Uterus (tissue), 4 donors: Measurements from ENCODE around the gene TOR3A. TPM values are rescaled to one million over a fixed set of nuclear protein-coding genes. Genes with fewer than 3 reads are reported as not detected.

Experiments used
- DNase-seq, 2 donors: peaks; one replicate each; pipeline ENCODE4 v3.0.0-alpha.2; 2019 to 2020
- H3K27ac ChIP-seq, 2 donors: fragments of 200-600 bp; sonication (generic); 1 replicate in 1 of 2; 2 replicates in 1 of 2; pipeline ENCODE4 v1.5.1; 2016 to 2018
- H3K27me3 ChIP-seq, 2 donors: fragments of 200-600 bp; sonication (generic); one replicate each; pipeline ENCODE4 v1.5.1; 2018 to 2019; ENCODE audit warnings: control low read depth in 1 of 2
- H3K36me3 ChIP-seq, 2 donors: fragments of 200-600 bp; sonication (generic); one replicate each; pipeline ENCODE4 v1.5.1; 2019; ENCODE audit warnings: control low read depth in 1 of 2
- H3K4me1 ChIP-seq, 2 donors: fragments of 200-600 bp; sonication (generic); one replicate each; pipeline ENCODE4 v1.5.1; 2018 to 2019; ENCODE audit warnings: control low read depth in 1 of 2
- H3K4me3 ChIP-seq, 2 donors: fragments of 200-600 bp; sonication (generic); 1 replicate in 1 of 2; 2 replicates in 1 of 2; pipeline ENCODE4 v1.5.1; 2018 to 2019; ENCODE audit warnings: mild to moderate bottlenecking in 1 of 2
- H3K9me3 ChIP-seq, 2 donors: fragments of 200-600 bp; sonication (generic); one replicate each; pipeline ENCODE4 v1.5.1; 2019; ENCODE audit warnings: control low read depth in 1 of 2
- POLR2A ChIP-seq, 2 donors: fragments of 450-650 bp; IDR thresholded peaks; one replicate each; pipeline ENCODE4 v1.6.1; 2016; ENCODE audit warnings: antibody characterized with exemption in 2 of 2, mild to moderate bottlenecking in 1 of 2, moderate library complexity in 1 of 2
- intact Hi-C: fragments of 100-400 bp; cut with DNase I; formaldehyde crosslinking; loops from one replicate; pipeline ENCODE4 v1.15.1; 2023; ENCODE audit warnings: low total_unique reads
- total RNA-seq, 4 donors: library from RNA; depleted of rRNA in 3 of 4; stranded (reverse); fragments of >200 nt in 3 of 4; gene quantifications; one replicate each; pipeline versions ENCODE4 v1.1.0 to v1.2.4, GENCODE V29; 2014 to 2023
- TF ChIP-seq, protein P1 (sequence below), 4 experiments: fragments of 200-600 bp in 2 of 4; fragments of 450-650 bp in 2 of 4; sonication (generic) in 2 of 4; IDR thresholded peaks; one replicate each; pipeline ENCODE4 v1.5.1; 2016 to 2019; ENCODE audit warnings: antibody characterized with exemption in 4 of 4, mild to moderate bottlenecking in 2 of 4, moderate library complexity in 1 of 4
- donor health status: DM: yes; HTN: yes; CAD: no.

The TOR3A gene
- total RNA-seq, 4 donors from 2014 or later = 5.9 to 43.3 (median 13.7) TPM

DNA sequence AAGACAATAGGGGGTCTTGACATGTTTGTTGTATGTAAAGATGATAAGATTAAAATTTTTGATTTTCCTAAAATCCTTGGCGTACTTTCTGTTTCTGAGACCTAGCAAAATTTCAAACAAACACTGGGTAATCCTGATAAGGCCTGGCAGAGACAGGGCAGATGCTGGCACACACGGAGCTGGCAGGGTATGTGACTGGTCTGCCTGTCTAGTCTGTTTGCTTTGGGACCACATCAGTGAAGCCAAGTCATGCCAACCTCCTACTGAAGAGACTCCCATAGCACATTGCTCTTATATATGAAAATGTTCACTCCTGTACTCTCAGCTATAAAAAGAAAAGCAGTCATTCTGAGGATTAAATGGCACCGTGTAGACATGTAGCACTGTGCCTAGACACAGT is 14.1 kb downstream of the TOR3A start:
- Histone ChIP-seq H3K27me3 (no peaks in the 10 kb centered on the region), H3K36me3 (no peaks in the 10 kb centered on the region), H3K4me3 (no peak overlapping the region), H3K9me3 (no peaks in the 10 kb centered on the region), H3K27ac (no peak overlapping the region), H3K4me1 (no peaks in the 10 kb centered on the region)
- TF ChIP-seq, protein P1, sequence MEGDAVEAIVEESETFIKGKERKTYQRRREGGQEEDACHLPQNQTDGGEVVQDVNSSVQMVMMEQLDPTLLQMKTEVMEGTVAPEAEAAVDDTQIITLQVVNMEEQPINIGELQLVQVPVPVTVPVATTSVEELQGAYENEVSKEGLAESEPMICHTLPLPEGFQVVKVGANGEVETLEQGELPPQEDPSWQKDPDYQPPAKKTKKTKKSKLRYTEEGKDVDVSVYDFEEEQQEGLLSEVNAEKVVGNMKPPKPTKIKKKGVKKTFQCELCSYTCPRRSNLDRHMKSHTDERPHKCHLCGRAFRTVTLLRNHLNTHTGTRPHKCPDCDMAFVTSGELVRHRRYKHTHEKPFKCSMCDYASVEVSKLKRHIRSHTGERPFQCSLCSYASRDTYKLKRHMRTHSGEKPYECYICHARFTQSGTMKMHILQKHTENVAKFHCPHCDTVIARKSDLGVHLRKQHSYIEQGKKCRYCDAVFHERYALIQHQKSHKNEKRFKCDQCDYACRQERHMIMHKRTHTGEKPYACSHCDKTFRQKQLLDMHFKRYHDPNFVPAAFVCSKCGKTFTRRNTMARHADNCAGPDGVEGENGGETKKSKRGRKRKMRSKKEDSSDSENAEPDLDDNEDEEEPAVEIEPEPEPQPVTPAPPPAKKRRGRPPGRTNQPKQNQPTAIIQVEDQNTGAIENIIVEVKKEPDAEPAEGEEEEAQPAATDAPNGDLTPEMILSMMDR (IDR thresholded peaks at IDR 0.05) = no peak
- TF ChIP-seq POLR2A (IDR thresholded peaks at IDR 0.05) = no peak
- intact Hi-C loops = no loop called here
- no peak for DNase-seq

DNA sequence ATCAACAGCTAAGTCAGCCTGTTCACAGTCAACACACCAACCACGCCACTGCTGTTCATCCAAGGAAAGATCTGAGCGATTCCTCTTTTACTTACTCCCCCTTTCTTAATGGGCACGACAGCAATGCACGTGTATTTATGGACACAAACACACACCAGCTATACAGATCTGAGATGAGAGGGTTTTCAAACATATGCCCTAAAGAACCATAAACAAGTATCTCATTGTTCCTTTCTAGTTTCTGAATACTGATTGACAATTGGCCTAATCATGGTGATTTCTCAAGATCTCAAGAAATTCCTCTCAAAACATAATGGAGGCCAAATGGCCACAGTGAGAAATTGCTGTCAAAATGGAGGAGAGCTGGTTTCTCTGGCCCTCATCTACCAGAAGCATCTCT is 18.0 kb downstream of the TOR3A start:
- no peaks in the 10 kb centered on the region for H3K9me3 ChIP-seq
- intact Hi-C loops = no loop called here
- H3K4me3 ChIP-seq = no peak overlapping the region
- H3K36me3 ChIP-seq = no peaks in the 10 kb centered on the region
- TF ChIP-seq, protein P1 (IDR thresholded peaks at IDR 0.05) = no peak
- TF ChIP-seq POLR2A (IDR thresholded peaks at IDR 0.05) = no peak
- no peaks in the 10 kb centered on the region for H3K27me3 ChIP-seq
- no peak for DNase-seq
- H3K27ac ChIP-seq = no peak overlapping the region
- H3K4me1 ChIP-seq = no peaks in the 10 kb centered on the region

DNA sequence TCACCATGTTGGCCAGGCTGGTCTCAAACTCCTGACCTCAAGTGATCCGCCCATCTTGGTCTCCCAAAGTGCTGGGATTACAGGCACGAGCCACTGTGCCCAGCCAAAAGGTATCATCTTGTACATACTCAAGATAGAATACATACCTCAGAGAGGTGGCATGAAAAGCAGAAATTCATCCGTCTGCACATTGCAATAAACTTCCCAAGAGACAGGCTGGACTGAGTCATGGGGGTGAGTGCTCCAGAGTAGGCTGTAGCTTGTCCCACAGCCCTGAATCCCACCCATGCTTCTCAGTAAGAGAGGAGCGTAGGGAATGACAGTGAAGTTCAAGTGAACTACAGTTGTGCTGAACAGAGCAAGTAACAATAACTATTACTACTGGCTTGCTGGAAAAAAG is 19.7 kb downstream of the TOR3A start:
- no peak for DNase-seq
- Histone ChIP-seq H3K4me1 (no peaks in the 10 kb centered on the region), H3K4me3 (no peak overlapping the region), H3K27me3 (no peaks in the 10 kb centered on the region), H3K36me3 (no peaks in the 10 kb centered on the region), H3K9me3 (no peaks in the 10 kb centered on the region), H3K27ac (no peak overlapping the region)
- TF ChIP-seq, protein P1 (IDR thresholded peaks at IDR 0.05) = no peak
- TF ChIP-seq POLR2A (IDR thresholded peaks at IDR 0.05) = no peak
- intact Hi-C loops = no loop called here

DNA sequence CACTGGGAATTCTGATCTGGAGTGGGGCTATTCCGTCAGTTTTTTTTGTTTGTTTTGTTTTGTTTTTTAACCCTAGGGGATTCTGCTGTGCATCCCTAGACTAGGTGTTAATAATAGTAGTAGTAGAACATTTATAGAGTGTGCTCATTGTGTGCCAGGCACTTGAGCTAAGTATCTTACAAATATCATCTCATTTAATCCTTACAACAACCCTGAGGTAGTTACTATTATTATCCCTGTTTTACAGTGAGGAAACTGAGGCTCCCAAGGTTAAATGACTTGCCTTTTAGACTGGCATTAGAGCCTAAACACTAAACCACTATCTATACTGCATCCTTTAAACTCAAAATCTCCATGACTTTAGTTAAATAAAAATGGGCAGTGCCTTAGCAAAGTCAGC is 22.1 kb downstream of the TOR3A start:
- Histone ChIP-seq H3K27me3 (no peaks in the 10 kb centered on the region), H3K36me3 (no peaks in the 10 kb centered on the region), H3K4me3 (no peak overlapping the region), H3K27ac (no peak overlapping the region), H3K4me1 (no peaks in the 10 kb centered on the region), H3K9me3 (no peaks in the 10 kb centered on the region)
- intact Hi-C loops = no loop called here
- no peak for DNase-seq
- TF ChIP-seq, protein P1 (IDR thresholded peaks at IDR 0.05) = no peak
- no peak for TF ChIP-seq POLR2A (IDR thresholded peaks at IDR 0.05)

DNA sequence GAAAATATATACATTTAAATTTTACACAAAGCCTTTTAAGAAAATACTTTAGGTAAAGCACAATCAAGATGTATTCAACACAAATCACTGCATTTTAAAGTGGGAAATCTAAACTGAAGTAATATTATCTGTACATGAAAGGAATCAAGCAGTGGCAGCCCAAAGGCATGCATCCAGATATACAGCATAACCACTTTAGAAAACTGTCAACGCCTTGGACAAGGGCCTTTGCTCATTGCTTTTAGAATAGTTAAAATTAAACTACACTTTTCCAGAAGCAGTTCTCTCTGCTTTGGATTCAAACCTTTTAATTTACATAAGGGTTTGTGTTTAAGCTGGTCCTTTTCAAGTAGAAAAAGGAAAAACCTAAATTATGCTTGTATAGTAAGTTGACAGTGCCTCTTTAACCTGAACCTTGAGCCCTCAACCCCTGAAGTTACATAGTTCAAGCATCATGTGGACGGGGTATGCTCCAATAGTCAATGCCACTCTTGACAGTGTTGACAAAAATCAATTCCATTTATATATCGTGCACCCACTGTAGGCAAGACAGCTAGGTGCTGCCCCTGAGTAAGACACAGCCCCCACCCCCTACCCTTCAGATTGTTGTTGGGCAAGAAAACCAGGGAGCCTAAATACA is 22.9 kb downstream of the TOR3A start:
- H3K4me1 ChIP-seq = no peaks in the 10 kb centered on the region
- no peak overlapping the region for H3K4me3 ChIP-seq
- H3K9me3 ChIP-seq = no peaks in the 10 kb centered on the region
- no peak for DNase-seq
- TF ChIP-seq, protein P1 (IDR thresholded peaks at IDR 0.05) = no peak
- no peak for TF ChIP-seq POLR2A (IDR thresholded peaks at IDR 0.05)
- intact Hi-C loops = no loop called here
- H3K36me3 ChIP-seq = no peaks in the 10 kb centered on the region
- no peaks in the 10 kb centered on the region for H3K27me3 ChIP-seq
- no peak overlapping the region for H3K27ac ChIP-seq
